Kidney epithelial cell (primary cell): ENCODE results near the gene EMP2. TPM values are rescaled to one million over a fixed set of nuclear protein-coding genes. Genes with fewer than 3 reads are reported as not detected.

Source experiments
- DNase-seq: peaks from one replicate; pipeline ENCODE4 v3.0.0-alpha.2; 2010; ENCODE audit warnings: low read depth
- H3K27me3 ChIP-seq: 2 replicates; pipeline ENCODE4 v1.6.0; 2011; ENCODE audit warnings: low read length; ENCODE audit not compliant: control insufficient read depth, insufficient read depth
- H3K36me3 ChIP-seq: 2 replicates; pipeline ENCODE4 v1.5.1; 2011; ENCODE audit warnings: low read length; ENCODE audit not compliant: control insufficient read depth, insufficient read depth
- H3K4me3 ChIP-seq: 2 replicates; pipeline ENCODE4 v1.5.1; 2011; ENCODE audit warnings: low read depth, mild to moderate bottlenecking, control low read depth, low read length
- CTCF ChIP-seq: IDR thresholded peaks from 2 replicates; pipeline ENCODE4 v1.5.1; 2011; ENCODE audit warnings: mild to moderate bottlenecking, moderate library complexity, low read length, control low read depth, inconsistent platforms; ENCODE audit not compliant: insufficient read depth, poor library complexity, severe bottlenecking
- total RNA-seq: library from RNA; depleted of rRNA; stranded (reverse); fragments of >200 nt; gene quantifications from 2 replicates; pipeline ENCODE4 v1.2.3, GENCODE V29; 2015

Gene EMP2
- 1.2 and 1.4 TPM in 2 replicates for total RNA-seq

- no peak for DNase-seq
- no peaks in the 10 kb centered on the region for H3K36me3 ChIP-seq
- peak; percentile 47 for TF ChIP-seq CTCF
- H3K27me3 ChIP-seq = no peaks in the 10 kb centered on the region
- peak within 1 kb of the TSS; percentile 70 for H3K4me3 ChIP-seq
Observed at GRCh38 chr16:10579965-10580882, at the start of gene EMP2. Gene EMP2 (minus strand): TSS chr16:10580598. CDS start chr16:10547617, 32,981 bp downstream.

GRCh38 chr16:10629592-10629963 is 49.2 kb upstream of the EMP2 start:
- no peak overlapping the region for H3K4me3 ChIP-seq
- DNase-seq = no peak
- TF ChIP-seq CTCF = no peak
- no peaks in the 10 kb centered on the region for H3K27me3 ChIP-seq
- no peaks in the 10 kb centered on the region for H3K36me3 ChIP-seq

GRCh38 chr16:10625595-10626357 is 45.4 kb upstream of the EMP2 start:
- DNase-seq = no peak
- H3K27me3 ChIP-seq = no peaks in the 10 kb centered on the region
- TF ChIP-seq CTCF = no peak
- H3K36me3 ChIP-seq = no peaks in the 10 kb centered on the region
- H3K4me3 ChIP-seq = no peak overlapping the region

GRCh38 chr16:10624527-10624926 is 44.1 kb upstream of the EMP2 start:
- TF ChIP-seq CTCF = no peak
- no peak for DNase-seq
- H3K27me3 ChIP-seq = no peaks in the 10 kb centered on the region
- H3K36me3 ChIP-seq = no peaks in the 10 kb centered on the region
- H3K4me3 ChIP-seq = no peak overlapping the region

GRCh38 chr16:10623059-10623458 is 42.7 kb upstream of the EMP2 start:
- no peak overlapping the region for H3K4me3 ChIP-seq
- H3K27me3 ChIP-seq = peaks cover 5% of the 10 kb centered on the region
- H3K36me3 ChIP-seq = no peaks in the 10 kb centered on the region
- no peak for DNase-seq
- no peak for TF ChIP-seq CTCF
